Mesenchymal stem cell (in vitro differentiated cells and primary cell): ENCODE results near the gene TBC1D22A.
A peak's percentile ranks its signal among the peaks of the same experiment; 100 is the strongest.

Experiments
- DNase-seq: peaks from one replicate; pipeline ENCODE4 v3.0.0-alpha.2; 2013
- H2AFZ ChIP-seq: one replicate; pipeline ENCODE4 v1.6.1; 2013; ENCODE audit warnings: low read depth, mild to moderate bottlenecking, control low read depth, inconsistent platforms, low read length, moderate library complexity
- H2AK5ac ChIP-seq: 2 replicates; pipeline ENCODE4 v1.6.1; 2013; ENCODE audit warnings: low read length, moderate library complexity, mild to moderate bottlenecking, inconsistent platforms; ENCODE audit not compliant: severe bottlenecking
- H2BK120ac ChIP-seq: one replicate; pipeline ENCODE4 v1.6.1; 2013; ENCODE audit warnings: low read depth, mild to moderate bottlenecking, inconsistent platforms, low read length, moderate library complexity
- H2BK12ac ChIP-seq, 2 experiments: one replicate each; pipeline ENCODE4 v1.6.1; 2013; ENCODE audit warnings: inconsistent platforms in 2 of 2, low read length in 2 of 2, mild to moderate bottlenecking in 2 of 2, moderate library complexity in 2 of 2, control low read depth in 1 of 2
- H2BK15ac ChIP-seq: one replicate; pipeline ENCODE4 v1.6.1; 2013; ENCODE audit warnings: mild to moderate bottlenecking, low read depth, inconsistent platforms; ENCODE audit not compliant: poor library complexity, severe bottlenecking
- H2BK5ac ChIP-seq: 2 replicates; pipeline ENCODE4 v1.6.1; 2013; ENCODE audit warnings: low read depth, mild to moderate bottlenecking, low read length, control low read depth, inconsistent platforms; ENCODE audit not compliant: poor library complexity, severe bottlenecking
- H3K14ac ChIP-seq, 2 experiments: one replicate each; pipeline ENCODE4 v1.6.1; 2013; ENCODE audit warnings: inconsistent platforms in 2 of 2, low read length in 2 of 2, control low read depth in 1 of 2, mild to moderate bottlenecking in 1 of 2, moderate library complexity in 1 of 2
- H3K18ac ChIP-seq, 2 experiments: one replicate each; pipeline ENCODE4 v1.6.1; 2013; ENCODE audit warnings: inconsistent platforms in 2 of 2, low read length in 2 of 2, control low read depth in 1 of 2, low read depth in 1 of 2, mild to moderate bottlenecking in 1 of 2
- H3K23ac ChIP-seq, 2 experiments: one replicate each; pipeline ENCODE4 v1.6.1; 2013; ENCODE audit warnings: inconsistent platforms in 2 of 2, low read length in 2 of 2, mild to moderate bottlenecking in 2 of 2, moderate library complexity in 2 of 2, control low read depth in 1 of 2
- H3K27ac ChIP-seq: 2 replicates; pipeline ENCODE4 v1.5.1; 2013; ENCODE audit warnings: mild to moderate bottlenecking, moderate library complexity, low read length, control low read depth, inconsistent platforms; ENCODE audit not compliant: poor library complexity, severe bottlenecking
- H3K27me3 ChIP-seq, 2 experiments: 2 replicates each; pipeline versions ENCODE4 v1.6.1 to v1.7.0; 2013; ENCODE audit warnings: low read length in 2 of 2, mild to moderate bottlenecking in 2 of 2, moderate library complexity in 2 of 2, control low read depth in 1 of 2, inconsistent platforms in 1 of 2; ENCODE audit not compliant: control insufficient read depth in 1 of 2, insufficient read depth in 1 of 2
- H3K36me3 ChIP-seq, 2 experiments: 2 replicates each; pipeline versions ENCODE4 v1.6.1 to v1.7.0; 2013; ENCODE audit warnings: low read length in 2 of 2, control low read depth in 1 of 2, inconsistent platforms in 1 of 2, low read depth in 1 of 2, mild to moderate bottlenecking in 1 of 2; ENCODE audit not compliant: insufficient read depth in 2 of 2, control insufficient read depth in 1 of 2
- H3K4ac ChIP-seq, 2 experiments: one replicate each; pipeline ENCODE4 v1.6.1; 2013; ENCODE audit warnings: inconsistent platforms in 2 of 2, low read length in 2 of 2, mild to moderate bottlenecking in 2 of 2, moderate library complexity in 2 of 2, control low read depth in 1 of 2, low read depth in 1 of 2
- H3K4me1 ChIP-seq: 2 replicates; pipeline ENCODE4 v1.6.1; 2013; ENCODE audit warnings: low read depth, low read length, control low read depth; ENCODE audit not compliant: control insufficient read depth, insufficient read depth
- H3K4me2 ChIP-seq: 2 replicates; pipeline ENCODE4 v1.6.1; 2013; ENCODE audit warnings: low read length, mild to moderate bottlenecking, inconsistent platforms; ENCODE audit not compliant: poor library complexity, severe bottlenecking
- H3K4me3 ChIP-seq, 2 experiments: 2 replicates each; pipeline versions ENCODE4 v1.5.1 to v1.7.0; 2013; ENCODE audit warnings: low read length in 2 of 2, mild to moderate bottlenecking in 2 of 2, control low read depth in 1 of 2, low read depth in 1 of 2; ENCODE audit not compliant: insufficient read depth in 1 of 2
- H3K79me1 ChIP-seq: replicated peaks from 2 replicates; pipeline ENCODE4 v1.6.1; 2013; ENCODE audit warnings: mild to moderate bottlenecking, control low read depth, low read length, inconsistent platforms; ENCODE audit not compliant: poor library complexity, severe bottlenecking
- H3K9ac ChIP-seq: 2 replicates; pipeline ENCODE4 v1.7.0; 2013; ENCODE audit warnings: mild to moderate bottlenecking, low read length, moderate library complexity
- H3K9me3 ChIP-seq: 2 replicates; pipeline ENCODE4 v1.7.0; 2013; ENCODE audit warnings: mild to moderate bottlenecking, low read length; ENCODE audit not compliant: control insufficient read depth
- H4K8ac ChIP-seq: one replicate; pipeline ENCODE4 v1.6.1; 2013; ENCODE audit warnings: inconsistent platforms, mild to moderate bottlenecking, low read length, moderate library complexity
- H4K91ac ChIP-seq: one replicate; pipeline ENCODE4 v1.6.1; 2013; ENCODE audit warnings: mild to moderate bottlenecking, low read length, inconsistent platforms
- WGBS: methylation state at CpG from one replicate; pipeline ENCODE4 v1.1.7; 2013; ENCODE audit warnings: mixed read lengths; 5-methylcytosine and 5-hydroxymethylcytosine counted together

Gene TBC1D22A

DNA sequence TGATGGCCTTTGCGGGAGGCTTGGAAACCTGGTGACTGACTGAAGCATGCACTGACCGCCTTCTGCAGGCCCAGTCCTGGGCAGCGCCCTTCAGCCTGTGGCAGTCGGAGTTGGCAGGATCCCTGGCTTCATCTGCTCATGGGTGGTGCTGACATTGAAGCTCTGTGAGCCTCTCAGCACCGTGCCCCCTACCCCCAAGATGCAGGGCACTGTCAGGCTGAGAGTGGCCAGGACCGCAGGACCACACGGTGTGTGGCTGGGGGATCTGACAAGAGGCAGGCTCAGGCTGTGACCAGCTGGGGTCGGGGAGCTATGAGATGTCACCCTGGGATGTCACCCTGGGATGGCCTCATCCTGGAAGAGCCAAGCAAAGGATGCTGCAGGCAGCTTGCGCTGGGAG lies 32.7 kb downstream of the TBC1D22A start:
- no peak overlapping the region for H3K14ac ChIP-seq
- no peak overlapping the region for H4K8ac ChIP-seq
- no peak overlapping the region for H3K18ac ChIP-seq
- peaks cover 61 to 67% of the 10 kb centered on the region in 2 experiments for H3K36me3 ChIP-seq
- H2BK12ac ChIP-seq = no peak overlapping the region
- H4K91ac ChIP-seq = no peak overlapping the region
- 97% methylated on average over 9 of the region's 9 CpGs for WGBS
- H3K4me1 ChIP-seq = peaks cover 19% of the 10 kb centered on the region
- no peaks in the 10 kb centered on the region for H3K27me3 ChIP-seq
- no peak overlapping the region for H3K4me3 ChIP-seq
- H2BK15ac ChIP-seq = no peak overlapping the region
- H3K79me1 ChIP-seq = peaks cover 44% of the 10 kb centered on the region
- no peak overlapping the region for H3K4ac ChIP-seq
- H3K9me3 ChIP-seq = no peaks in the 10 kb centered on the region
- H3K4me2 ChIP-seq = no peak overlapping the region
- DNase-seq = no peak
- no peak overlapping the region for H2BK5ac ChIP-seq
- H3K23ac ChIP-seq = no peak overlapping the region
- H2AK5ac ChIP-seq = no peak overlapping the region
- H3K9ac ChIP-seq = no peak overlapping the region
- H2BK120ac ChIP-seq = no peak overlapping the region
- H3K27ac ChIP-seq = no peak overlapping the region
- no peak overlapping the region for H2AFZ ChIP-seq

DNA sequence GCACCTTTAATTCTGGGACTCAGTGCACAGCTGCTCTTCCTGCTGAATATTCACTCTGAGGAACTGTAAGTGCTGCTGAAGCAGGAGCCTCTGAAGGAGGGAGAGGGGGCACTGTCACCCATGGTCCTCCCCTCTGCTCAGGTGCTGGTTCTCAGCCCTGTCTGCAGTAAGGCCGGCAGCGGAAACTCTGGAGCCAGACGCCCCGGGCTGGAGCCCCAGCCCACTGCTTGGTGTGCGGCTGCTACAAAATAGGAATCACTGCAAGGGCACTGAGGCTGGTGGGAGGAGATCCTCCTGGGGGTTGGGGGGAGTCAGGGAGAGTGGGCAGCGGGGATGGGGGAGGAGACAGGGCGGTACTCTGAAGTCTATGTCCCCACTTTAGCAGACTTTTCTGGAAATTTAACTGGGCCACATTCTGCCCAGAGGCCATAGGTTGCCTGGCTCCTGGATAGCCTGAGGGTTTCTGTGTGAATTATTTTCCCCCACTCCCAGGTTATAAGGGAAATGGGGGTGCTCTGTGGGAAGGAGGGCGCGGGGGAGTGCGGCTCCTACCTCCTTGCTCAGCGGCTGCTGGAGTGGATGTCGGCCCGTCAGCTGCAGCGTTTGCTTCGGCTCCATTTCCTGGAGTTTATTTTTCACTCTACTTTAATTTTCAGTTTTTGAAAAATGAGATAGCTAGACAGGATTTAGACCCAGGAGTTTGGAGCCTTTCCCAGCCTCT lies 33.6 kb downstream of the TBC1D22A start:
- H3K27ac ChIP-seq = no peak overlapping the region
- WGBS = 88% methylated on average over 13 of the region's 15 CpGs
- H2AK5ac ChIP-seq = no peak overlapping the region
- no peak overlapping the region for H2AFZ ChIP-seq
- H2BK120ac ChIP-seq = no peak overlapping the region
- H3K79me1 ChIP-seq = peaks cover 45% of the 10 kb centered on the region
- no peak overlapping the region for H2BK12ac ChIP-seq
- H3K4ac ChIP-seq = no peak overlapping the region
- H3K9ac ChIP-seq = no peak overlapping the region
- H3K4me1 ChIP-seq = peaks cover 23% of the 10 kb centered on the region
- DNase-seq = no peak
- peaks cover 69 to 70% of the 10 kb centered on the region in 2 experiments for H3K36me3 ChIP-seq
- H3K18ac ChIP-seq = no peak overlapping the region
- no peaks in the 10 kb centered on the region for H3K27me3 ChIP-seq
- no peak overlapping the region for H3K4me2 ChIP-seq
- no peak overlapping the region for H2BK15ac ChIP-seq
- H3K9me3 ChIP-seq = no peaks in the 10 kb centered on the region
- no peak overlapping the region for H3K14ac ChIP-seq
- no peak overlapping the region for H4K91ac ChIP-seq
- H2BK5ac ChIP-seq = no peak overlapping the region
- no peak overlapping the region for H4K8ac ChIP-seq
- no peak overlapping the region for H3K4me3 ChIP-seq
- H3K23ac ChIP-seq = no peak overlapping the region

DNA sequence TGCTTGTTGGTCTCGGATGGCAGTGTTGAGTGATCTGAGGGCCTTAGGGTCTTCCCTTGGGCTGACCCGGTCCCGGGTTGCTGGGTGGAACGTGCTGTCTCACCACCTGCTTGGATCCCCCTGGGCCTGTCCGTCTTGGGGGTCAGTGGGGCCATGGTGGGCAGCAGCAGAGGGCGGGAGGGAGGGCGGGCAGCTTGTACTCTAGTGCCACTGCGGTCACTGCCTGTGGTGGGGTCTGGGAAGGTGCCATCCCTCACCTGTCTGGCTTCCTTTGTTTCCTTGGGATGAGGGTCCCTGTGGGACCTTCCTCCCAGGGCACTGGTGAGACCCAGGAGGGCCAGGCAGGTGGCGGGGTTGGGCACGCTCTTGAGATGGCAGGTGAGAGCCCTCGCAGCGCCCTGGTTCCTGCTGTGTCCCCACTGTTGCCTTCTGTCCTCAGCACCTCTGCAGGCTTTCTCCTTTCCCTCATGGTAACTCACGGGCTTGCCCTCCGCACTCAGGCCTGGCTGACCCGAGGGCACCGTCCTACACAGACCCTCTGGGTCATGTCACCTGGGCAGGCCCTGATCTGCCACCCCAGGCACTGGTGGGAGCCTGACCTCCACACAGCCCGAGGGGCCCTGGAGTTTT lies 34.2 kb downstream of the TBC1D22A start:
- no peak overlapping the region for H3K18ac ChIP-seq
- no peak overlapping the region for H4K8ac ChIP-seq
- no peak overlapping the region for H2BK12ac ChIP-seq
- no peak overlapping the region for H4K91ac ChIP-seq
- no peak overlapping the region for H3K4me2 ChIP-seq
- peaks cover 73 to 76% of the 10 kb centered on the region in 2 experiments for H3K36me3 ChIP-seq
- no peak overlapping the region for H3K4me3 ChIP-seq
- DNase-seq = no peak
- H2BK15ac ChIP-seq = no peak overlapping the region
- H3K27ac ChIP-seq = no peak overlapping the region
- no peaks in the 10 kb centered on the region for H3K9me3 ChIP-seq
- peaks cover 45% of the 10 kb centered on the region for H3K79me1 ChIP-seq
- no peak overlapping the region for H3K4ac ChIP-seq
- 92% methylated on average over 17 of the region's 17 CpGs for WGBS
- H2BK5ac ChIP-seq = no peak overlapping the region
- H3K4me1 ChIP-seq = peaks cover 22% of the 10 kb centered on the region
- H3K9ac ChIP-seq = no peak overlapping the region
- H2AFZ ChIP-seq = no peak overlapping the region
- no peak overlapping the region for H3K14ac ChIP-seq
- no peak overlapping the region for H2AK5ac ChIP-seq
- H3K23ac ChIP-seq = no peak overlapping the region
- no peak overlapping the region for H2BK120ac ChIP-seq
- H3K27me3 ChIP-seq = no peaks in the 10 kb centered on the region

DNA sequence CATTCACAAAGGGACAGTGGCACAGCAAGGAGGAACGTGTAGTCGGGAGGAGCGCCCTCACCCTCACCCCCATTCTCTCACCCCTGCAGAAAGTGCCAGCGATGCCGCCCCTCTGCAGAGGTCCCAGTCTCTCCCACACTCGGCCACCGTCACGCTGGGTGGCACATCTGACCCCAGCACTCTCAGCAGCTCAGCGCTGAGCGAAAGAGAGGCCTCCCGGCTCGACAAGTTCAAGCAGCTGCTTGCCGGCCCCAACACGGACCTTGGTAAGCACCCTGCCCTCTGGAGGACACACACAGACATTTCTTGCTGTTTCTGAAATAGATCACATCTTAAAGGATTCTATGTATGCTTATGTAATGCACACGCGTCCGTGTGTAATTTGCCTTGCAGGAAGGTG lies 34.9 kb downstream of the TBC1D22A start:
- Histone ChIP-seq H2BK12ac (no peak overlapping the region), H3K9me3 (no peaks in the 10 kb centered on the region), H2BK15ac (no peak overlapping the region), H3K4me3 (no peak overlapping the region), H3K4ac (no peak overlapping the region), H3K27ac (no peak overlapping the region), H2AFZ (no peak overlapping the region), H3K36me3 (peaks cover 76 to 79% of the 10 kb centered on the region in 2 experiments), H2BK5ac (no peak overlapping the region), H3K79me1 (peaks cover 45% of the 10 kb centered on the region), H4K91ac (no peak overlapping the region), H3K18ac (no peak overlapping the region), H3K9ac (no peak overlapping the region), H3K23ac (no peak overlapping the region), H4K8ac (no peak overlapping the region), H3K4me2 (no peak overlapping the region), H2AK5ac (no peak overlapping the region), H3K14ac (no peak overlapping the region), H2BK120ac (no peak overlapping the region), H3K27me3 (no peaks in the 10 kb centered on the region), H3K4me1 (peaks cover 24% of the 10 kb centered on the region)
- 80% methylated on average over 17 of the region's 17 CpGs for WGBS
- peak; percentile 30 for DNase-seq
